SH-SY5Y (cell line): ENCODE results near the gene VEZT.

ENCODE experiments used
- GATA2 ChIP-seq: IDR thresholded peaks from 2 replicates; pipeline ENCODE4 v1.6.1; 2011; ENCODE audit warnings: mild to moderate bottlenecking, low read depth, low read length
- GATA3 ChIP-seq: IDR thresholded peaks from 2 replicates; pipeline ENCODE4 v1.6.1; 2011; ENCODE audit warnings: low read depth, mild to moderate bottlenecking, low read length, moderate library complexity

Gene VEZT

DNA sequence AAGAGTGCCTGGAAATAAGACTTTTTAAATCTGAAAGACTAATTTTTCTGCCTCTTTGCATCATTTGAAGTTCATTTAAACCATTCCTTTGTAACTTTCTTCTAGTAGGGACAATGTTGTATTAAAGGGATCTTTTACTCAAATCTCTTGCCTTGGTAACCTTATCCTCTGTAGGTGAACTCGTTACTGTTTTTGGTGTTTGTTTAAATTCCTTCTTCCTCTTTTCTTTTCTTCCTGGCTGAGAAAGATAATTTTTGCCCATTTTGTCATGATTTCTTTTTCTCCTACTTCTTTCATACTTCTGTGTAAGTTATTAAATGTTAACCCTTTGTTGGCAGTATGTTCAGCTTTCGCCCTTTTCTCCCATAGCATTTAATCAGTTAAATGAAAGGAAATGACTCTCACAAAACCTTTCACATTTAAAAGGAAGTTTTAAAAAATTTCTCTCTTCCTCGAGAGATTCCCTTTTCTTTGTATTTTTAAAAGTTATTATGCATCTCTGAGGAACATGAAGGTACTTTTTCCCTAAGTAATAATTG lies 10.3 kb downstream of the VEZT start:
- TF ChIP-seq GATA3, result no peak
- TF ChIP-seq GATA2, result no peak

- TF ChIP-seq GATA3, result no peak
- no peak for TF ChIP-seq GATA2
Measured at GRCh38 chr12:95228617-95229016, 11.0 kb downstream of the VEZT start.

DNA sequence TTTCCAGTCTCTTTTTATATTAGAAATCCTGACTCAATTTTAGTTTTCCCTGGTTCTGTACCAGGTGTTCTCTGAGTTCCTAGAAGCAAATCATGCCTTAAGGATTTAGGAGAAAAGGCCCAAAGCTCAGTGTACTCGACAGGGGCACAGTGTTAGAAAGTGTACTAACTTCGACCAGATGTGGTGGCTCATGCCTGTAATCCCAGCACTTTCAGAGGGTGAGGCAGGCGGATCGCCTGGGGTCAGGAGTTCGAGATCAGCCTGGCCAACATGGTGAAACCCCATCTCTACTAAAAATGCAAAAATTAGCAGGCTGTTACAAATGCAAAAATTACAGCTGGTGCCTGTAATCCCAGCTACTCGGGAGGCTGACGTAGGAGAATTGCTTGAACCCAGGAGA lies 12.0 kb downstream of the VEZT start:
- TF ChIP-seq GATA3 (no peak), GATA2 (no peak)

DNA sequence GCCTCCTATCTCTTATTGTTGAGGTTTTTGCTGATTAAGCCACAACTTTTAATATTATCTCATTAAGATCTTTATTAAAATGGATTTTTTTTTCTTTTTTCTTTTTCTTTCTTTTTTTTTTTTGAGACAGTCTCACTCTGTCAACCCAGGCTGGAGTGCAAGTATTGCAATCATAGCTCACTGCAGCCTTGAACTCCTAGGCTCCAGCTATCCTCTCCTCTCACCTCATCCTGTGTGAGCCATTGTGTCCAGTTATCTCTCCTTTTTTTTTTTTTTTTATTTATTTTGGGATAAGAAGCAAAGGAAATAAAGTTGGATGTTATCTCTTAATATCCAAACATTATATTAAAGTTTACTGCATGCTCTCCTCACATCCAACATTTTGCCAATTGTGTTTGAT lies 12.7 kb downstream of the VEZT start:
- TF ChIP-seq GATA2 (no peak), GATA3 (no peak)

GRCh38 chr12:95231190-95231589 lies 13.6 kb downstream of the VEZT start:
- TF ChIP-seq GATA3, result no peak
- no peak for TF ChIP-seq GATA2

DNA sequence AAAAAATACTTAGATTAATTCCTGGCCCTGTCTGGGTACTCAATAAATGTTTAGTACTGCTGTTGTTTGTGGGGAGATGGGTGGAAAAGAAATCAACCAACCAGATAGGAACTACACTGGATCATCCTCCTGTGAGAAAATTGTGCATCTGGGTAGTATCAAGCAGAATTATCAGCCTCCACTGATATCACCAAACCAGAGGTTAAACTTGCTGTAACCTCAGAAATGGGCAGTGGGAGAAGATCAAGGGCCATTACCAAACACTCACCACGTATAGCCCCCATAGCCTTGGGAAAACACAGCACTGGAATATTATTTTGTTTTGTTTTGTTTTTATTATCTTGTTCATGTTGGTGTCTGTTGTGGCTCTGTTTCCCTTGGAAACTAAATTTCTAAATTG lies 19.7 kb downstream of the VEZT start:
- TF ChIP-seq GATA3, result no peak
- no peak for TF ChIP-seq GATA2

- TF ChIP-seq GATA2 (no peak), GATA3 (no peak)
Measured at GRCh38 chr12:95238150-95238549, 20.5 kb downstream of the VEZT start.

- no peak for TF ChIP-seq GATA3
- no peak for TF ChIP-seq GATA2
Measured at GRCh38 chr12:95239216-95239615, 21.6 kb downstream of the VEZT start.

- TF ChIP-seq GATA3 (no peak), GATA2 (no peak)
Measured at GRCh38 chr12:95240556-95240955, 22.9 kb downstream of the VEZT start.

- no peak for TF ChIP-seq GATA2
Measured at GRCh38 chr12:95241761-95242506, 24.3 kb downstream of the VEZT start.

GRCh38 chr12:95243497-95244183 lies 26.0 kb downstream of the VEZT start:
- no peak for TF ChIP-seq GATA2
- no peak for TF ChIP-seq GATA3

DNA sequence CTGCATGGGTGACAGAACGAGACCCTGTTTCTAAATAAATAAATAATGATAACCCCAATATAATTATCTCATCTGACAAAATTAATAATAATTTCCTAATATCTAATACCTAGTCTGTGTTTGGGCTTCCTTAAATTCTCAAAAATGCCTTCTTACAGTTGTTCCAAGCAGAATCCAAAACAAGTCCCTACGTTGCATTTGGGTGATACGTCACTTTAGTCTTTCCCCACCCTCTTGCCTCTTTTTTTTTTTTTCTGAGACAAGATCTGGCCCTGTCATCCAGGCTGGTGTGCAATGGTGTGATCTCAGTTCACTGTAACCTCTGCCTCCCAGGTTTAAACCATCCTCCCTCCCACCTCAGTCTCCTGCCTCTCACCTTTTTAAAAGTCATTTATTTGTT lies 26.7 kb downstream of the VEZT start:
- TF ChIP-seq GATA3, result no peak
- TF ChIP-seq GATA2, result no peak

DNA sequence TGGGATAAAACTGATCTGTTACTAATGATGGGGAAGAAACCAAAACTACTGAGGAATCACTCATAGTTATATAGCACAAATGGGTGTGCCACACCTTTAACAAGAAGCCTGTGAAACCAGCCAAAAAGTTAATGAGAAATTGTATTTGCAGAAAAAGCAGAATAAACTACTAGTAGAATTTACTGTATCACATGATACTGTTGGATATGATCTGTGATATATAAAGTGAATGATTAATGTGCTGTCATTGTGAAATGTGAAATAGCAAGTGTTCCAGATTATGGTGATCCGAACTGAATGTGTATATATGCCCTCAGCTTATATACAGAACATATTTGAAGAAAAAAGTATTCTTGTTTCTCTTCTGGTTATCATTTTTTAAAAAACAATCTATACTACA lies 30.5 kb downstream of the VEZT start:
- TF ChIP-seq GATA2 (no peak), GATA3 (no peak)

DNA sequence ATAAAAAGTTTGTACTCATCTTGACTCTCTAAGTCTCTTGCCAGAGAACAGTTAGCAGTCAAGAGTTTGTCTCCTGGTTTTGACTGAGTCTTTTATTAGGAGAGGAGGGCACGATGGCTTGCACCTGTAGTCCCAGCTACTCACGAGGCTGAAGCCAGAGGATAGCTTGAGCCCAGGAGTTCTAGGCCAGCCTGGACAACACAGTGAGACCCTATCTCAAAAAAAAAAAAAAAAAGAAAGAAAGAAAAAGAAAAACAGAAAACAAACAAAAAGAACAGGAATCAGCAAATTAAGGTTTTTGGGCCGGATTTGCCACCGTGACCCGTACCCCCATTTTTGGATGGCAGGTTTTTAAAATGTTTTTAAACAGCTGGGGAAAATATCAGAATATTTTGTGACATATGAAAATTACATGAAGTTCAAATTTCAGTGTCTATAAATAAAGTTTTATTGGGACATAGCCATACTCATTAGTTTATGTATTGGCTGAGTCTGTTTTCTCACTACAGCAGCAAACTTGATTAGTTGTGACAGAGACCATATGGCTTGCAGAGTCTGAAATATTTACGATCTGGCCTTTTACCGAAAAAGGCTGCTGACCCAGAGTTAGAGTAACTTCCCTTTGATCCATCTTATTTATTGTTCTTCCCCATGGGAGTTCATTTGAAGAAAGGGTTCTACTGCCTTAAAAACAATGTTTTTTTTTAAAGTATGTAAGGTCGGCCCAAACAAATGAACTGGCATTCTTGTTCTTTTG lies 31.2 kb downstream of the VEZT start:
- no peak for TF ChIP-seq GATA2
- no peak for TF ChIP-seq GATA3

DNA sequence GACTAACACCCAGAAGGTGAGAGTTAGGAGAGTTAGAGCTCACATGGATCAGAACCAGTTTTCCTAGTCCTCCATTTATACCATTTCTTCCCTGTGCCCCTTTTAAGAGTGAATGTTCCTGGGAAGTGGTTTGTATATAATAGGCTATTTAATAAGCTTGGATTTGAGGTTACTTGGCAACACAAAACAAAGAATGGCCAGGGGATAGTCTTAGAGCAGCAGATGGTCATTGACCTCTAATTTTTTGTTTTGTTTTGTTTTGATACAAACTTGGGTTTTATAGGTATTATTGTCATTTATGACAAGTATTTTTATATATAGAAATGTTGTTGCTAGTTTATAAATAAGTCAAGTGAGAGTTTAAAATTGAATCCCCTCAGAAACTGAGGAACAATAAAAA lies 35.8 kb downstream of the VEZT start:
- TF ChIP-seq GATA2 (no peak), GATA3 (no peak)

DNA sequence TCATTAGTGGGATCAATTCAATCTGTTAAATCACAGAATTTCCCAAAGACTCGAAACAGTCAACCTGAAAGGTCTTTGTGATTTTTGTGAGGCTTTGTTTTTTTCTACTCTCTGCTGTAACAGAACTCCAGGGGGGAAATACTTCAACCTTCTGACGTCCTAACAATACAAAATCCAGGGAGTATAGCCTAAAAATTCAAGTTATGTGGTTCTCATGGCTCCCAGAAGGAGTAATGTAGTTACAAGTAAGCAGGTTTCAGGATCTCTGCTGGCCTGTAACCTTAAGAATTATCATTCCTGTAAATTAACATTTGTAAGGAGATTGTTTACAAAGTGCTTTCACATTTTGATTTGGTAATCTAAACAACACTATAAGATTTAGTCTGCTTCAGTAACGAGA lies 39.9 kb downstream of the VEZT start:
- no peak for TF ChIP-seq GATA2
- TF ChIP-seq GATA3, result no peak

DNA sequence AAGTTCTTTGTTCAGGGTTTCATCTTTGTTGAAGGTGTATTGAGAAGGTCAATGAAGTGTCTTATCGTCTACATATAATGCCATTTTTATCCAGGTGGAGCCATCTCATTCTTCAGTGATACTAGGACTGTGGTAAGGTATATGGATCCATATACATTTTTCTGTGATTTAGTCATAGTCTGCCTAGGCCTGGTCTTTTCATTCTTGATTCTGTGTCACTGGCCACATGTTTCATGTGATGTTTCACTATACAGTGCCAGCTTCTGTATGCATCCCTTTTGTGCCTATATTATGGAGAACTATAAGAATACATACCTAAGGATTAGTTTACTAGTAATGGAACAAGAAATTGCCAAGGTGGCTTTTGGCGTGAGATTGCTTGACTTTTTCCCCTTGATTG lies 40.5 kb downstream of the VEZT start:
- TF ChIP-seq GATA3 (no peak), GATA2 (no peak)
